HG02943 (cell line): ENCODE measurements around the gene S100A10.

Experiments used
- ATAC-seq: cut with Tn5 transposase; IDR thresholded peaks from one replicate; pipeline ENCODE4 v1.9.1; 2021; ENCODE audit warnings: mild to moderate bottlenecking, low read depth, moderate library complexity; ENCODE audit not compliant: unreplicated experiment

Gene S100A10

GRCh38 chr1:152014943-152015342 lies 21.3 kb upstream of the S100A10 start:
- no peak for ATAC-seq

GRCh38 chr1:152013664-152014237 lies 20.1 kb upstream of the S100A10 start:
- no peak for ATAC-seq

GRCh38 chr1:152009691-152010090 lies 16.0 kb upstream of the S100A10 start:
- ATAC-seq, result no peak

- no peak for ATAC-seq
These were observed 13.4 kb upstream of the S100A10 start for GRCh38 chr1:152007047-152007446.

DNA sequence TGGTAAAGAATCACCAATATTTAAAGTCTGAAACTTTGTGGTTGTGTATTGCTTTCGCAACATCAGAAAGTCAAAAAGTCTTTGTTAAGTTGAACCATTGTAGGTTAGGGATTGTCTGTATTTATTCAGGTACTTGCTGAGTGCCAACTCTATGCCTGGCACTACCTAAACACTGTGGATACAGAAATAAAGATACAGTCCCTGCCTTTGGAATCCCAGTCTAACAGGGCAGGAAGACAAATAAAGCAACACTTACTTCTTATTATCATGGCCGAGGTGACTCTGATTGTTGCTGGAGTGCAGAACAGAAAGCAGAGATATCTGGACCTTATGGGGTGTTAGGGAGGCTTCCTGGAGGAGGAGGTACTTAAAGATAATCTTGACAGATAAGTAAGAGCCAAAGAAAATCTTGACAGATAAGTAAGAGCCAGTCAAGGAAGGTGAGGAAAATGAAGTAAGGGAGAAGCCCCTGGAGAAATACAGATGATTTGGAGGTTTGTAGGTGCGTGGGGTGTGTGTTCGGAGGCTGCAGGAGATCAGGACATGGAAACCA lies 11.8 kb upstream of the S100A10 start:
- no peak for ATAC-seq

DNA sequence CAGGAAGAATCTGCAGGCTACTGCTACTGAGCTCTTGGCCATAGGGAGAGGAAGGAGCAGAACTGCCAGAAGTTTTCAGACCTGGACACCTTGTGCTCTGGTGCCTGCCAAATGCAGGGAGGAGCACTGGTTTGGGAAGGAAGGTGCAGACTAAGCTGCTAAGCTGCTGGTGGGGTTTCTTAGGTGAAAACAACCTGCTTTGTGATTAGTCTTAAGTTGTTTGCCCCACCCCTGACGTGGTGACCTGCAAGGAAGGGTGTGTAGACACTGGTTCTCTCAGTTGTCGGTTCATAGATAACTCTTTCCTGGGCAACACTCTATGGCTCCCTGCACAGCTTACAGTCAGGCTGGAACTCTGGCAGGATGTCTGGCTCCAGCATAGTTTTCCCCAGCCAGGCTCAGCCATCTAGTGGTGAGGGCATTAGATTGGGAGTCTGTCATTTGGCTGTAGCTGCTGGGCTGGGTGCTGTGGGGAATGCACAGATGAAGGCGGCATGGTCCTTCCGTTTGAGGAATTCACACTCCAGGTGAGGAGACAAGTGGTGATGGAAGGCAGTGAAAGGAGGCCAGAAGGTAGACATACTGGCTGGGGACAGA lies 10.3 kb upstream of the S100A10 start:
- no peak for ATAC-seq

DNA sequence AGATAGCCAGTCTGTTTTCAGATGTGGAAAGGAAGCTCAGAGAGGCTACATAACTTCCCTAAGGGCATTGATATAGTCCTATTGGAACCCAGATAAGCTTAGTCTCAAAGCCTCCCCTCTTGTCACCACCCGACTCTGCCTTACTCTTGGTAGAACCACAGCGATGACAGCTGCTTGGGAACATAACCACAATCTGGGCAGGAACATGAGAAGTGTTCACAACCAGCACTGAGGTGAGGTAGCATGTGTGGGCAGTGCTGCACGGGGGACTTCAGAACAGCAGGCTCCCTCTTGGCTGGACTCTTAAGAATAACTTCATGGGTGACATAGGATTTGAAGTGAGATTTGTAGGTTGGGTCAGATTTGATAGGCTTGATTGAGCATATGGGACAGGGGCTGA lies 9.3 kb upstream of the S100A10 start:
- ATAC-seq, result no peak

DNA sequence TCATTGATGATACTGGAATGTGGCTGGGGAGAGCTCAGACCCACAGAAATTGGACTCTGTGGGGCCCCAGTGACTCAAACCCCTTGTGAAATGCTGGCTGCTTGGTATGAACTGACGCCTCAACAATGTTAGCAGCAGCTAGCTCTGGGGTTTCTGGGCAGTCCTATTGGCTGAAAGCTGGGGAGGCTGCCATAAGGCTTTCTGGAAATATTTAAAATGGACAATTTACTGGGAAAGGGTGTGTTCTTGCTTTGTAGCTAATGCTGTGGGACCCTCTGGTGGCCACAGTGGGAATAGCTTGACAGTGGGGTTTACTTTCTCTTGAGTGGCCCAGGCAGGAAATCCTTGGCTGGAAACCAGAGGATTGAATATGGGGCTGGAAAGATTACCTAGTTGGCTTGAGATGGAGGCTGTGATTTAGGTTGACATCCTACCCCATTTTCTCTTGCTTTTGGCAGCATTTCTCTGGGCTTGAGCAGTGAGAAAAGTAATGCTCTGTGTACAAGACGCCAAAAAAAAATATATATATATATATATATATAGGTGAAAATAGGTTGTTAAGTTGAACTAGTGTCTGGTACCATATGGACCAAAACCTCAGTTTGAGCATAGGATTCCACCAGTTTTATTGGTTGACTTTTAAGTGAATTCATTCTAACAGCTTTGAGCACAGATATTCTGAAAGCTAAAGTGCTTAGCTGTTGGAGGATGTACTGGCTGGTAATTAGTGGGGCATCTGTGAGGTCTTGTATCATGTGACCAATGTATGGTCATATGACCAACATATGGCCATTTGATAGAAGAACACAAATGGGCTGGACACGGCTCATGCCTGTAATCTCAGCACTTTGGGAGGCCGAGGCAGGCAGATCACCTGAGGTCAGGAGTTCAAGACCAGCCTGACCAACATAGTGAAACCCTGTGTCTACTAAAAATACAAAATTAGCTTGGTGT lies 8.2 kb upstream of the S100A10 start:
- ATAC-seq, result no peak

DNA sequence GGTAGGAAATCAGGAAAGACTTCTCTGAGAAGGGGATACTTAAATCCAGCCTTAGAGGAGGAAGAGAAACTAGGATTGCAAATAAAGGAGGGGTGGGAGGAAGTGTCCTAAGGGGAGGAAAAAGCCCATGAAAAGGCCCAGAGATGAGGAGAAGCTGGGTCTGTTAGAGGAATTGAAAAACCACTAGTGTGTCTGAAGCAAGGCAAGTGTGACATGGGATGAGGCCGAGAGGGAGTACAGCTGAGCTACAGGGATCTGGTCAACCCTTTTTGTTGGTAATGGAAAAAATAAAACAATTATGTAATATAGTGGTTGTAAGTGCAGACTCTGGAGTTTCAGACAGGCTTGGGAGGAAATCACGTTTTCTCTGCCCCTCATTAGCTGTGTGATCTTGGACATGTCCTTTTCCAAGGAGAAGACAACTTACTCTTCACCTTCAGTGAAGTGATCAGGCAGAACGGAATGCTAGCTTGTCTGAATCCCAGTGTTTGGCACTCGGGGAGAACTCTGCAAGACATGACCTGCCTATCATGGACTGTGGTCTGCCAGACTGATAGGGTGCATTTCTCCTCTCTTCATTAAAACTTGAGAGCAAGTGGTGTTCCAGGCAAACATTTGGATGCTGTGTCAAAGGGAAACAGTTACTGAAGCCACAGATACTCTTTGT lies 7.4 kb upstream of the S100A10 start:
- ATAC-seq, result no peak

DNA sequence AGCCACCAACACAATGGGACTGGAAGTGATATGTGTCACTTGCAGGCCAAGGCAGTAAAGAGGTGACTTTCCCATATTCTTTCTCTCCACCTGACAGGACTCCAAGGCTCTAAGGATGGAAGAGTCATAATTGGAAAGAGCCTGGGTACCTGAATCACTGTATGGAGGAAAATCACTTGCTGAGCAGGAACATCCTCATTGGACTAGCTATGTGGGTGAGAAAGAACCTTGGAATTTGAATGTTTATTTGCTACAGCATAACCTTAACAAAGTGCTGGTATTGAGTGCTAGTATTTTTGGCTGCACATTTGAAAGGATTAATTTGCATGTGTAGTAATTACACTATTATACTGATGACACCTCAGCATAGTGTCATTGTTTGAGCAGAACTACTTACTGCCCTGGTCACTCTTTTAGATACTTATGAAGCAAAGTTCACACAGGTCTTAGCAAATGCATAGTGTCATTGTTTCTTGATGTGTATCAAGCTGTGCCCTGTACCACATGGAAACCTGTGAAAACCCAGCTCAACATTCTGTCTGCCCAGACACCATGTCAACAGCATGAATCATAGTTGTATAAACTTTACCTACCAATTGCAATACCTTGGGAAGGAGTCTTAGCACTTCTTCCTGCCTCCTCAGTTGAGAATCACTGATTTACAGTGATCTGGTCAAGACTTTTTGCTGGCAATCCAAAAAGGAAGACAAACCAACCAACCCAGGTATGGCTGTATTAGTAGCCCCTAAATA lies 5.1 kb upstream of the S100A10 start:
- ATAC-seq, result no peak

DNA sequence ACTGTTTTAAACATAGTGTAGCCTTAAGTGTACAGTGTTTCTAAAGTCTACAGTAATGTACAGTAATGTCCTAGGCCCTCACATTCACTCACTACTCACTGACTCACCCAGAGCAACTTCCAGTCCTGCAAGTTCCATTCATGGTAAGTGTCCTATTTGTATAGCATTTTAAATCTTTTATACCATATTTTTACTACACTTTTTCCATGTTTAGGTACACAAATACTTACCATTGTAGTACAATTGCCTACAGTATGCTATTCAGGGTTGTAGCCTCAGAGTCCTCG lies 3.6 kb upstream of the S100A10 start:
- no peak for ATAC-seq

GRCh38 chr1:151995774-151996173 lies 2.1 kb upstream of the S100A10 start:
- no peak for ATAC-seq

DNA sequence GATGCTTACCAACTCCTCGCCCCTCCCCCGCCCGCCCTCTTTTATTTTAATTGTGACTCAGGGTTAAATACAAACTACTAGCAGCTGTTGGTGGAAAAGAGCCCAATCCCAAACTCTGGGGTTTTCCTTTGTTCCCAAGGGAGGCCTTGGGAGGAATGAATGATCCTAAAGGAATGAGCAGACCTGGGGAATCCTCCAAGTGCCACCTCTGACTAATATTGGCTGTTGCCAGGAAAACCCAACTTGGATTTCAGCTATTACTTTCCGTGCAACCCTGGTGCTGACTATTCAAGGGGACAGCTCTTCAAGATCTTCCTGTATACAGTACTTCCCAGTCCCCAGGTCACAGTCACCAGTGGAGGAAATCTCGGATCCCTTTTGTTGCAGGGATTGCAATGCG lies 1.3 kb upstream of the S100A10 start:
- no peak for ATAC-seq

- no peak for ATAC-seq
These were observed 450 bp downstream of the S100A10 start for GRCh38 chr1:151993084-151993733.

- no peak for ATAC-seq
These were observed 1.2 kb downstream of the S100A10 start for GRCh38 chr1:151992303-151993083.

GRCh38 chr1:151991663-151992302 lies 1.9 kb downstream of the S100A10 start:
- no peak for ATAC-seq

DNA sequence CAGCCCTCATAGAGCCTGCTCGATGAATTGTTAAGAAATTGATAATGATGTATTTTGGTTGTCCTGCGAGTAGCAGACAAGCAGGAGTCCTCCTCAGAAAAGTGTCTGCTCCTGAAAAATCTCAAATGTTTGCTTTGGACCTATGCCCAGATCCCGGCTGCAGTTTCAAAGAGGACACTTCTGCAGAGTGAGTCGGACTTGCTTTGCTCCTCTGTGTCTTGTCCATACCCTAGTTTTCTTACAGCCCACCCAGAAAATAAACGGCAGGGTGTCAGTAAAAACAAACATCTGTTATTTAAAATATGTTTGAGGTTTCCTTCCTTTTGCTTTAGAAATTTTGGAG lies 2.8 kb downstream of the S100A10 start:
- ATAC-seq, result no peak

GRCh38 chr1:151990058-151990855 lies 3.4 kb downstream of the S100A10 start:
- no peak for ATAC-seq
